ENCODE data around the gene NLK.

NLK gene

GRCh38 chr17:28100251-28100650, 57.8 kb downstream of the NLK start:
- no peak for TF ChIP-seq CTCF (IDR thresholded peaks at IDR 0.05; ENCODE audit: extremely low read depth, insufficient read depth, missing control alignments)
- DNase-seq (ENCODE audit: low spot score): no peak
- in situ Hi-C loops (cut with MboI; ENCODE audit: low pct_unique_long_range_greater_than_20kb, low sequenced_read_pairs, unreplicated experiment): no loop called here

- in situ Hi-C loops (cut with MboI; ENCODE audit: low pct_unique_long_range_greater_than_20kb, low sequenced_read_pairs, unreplicated experiment): no loop called here
- DNase-seq (ENCODE audit: low spot score): no peak
- TF ChIP-seq CTCF (IDR thresholded peaks at IDR 0.05; ENCODE audit: extremely low read depth, insufficient read depth, missing control alignments): no peak
Observed at GRCh38 chr17:28100936-28101335, 58.5 kb downstream of the NLK start.

- DNase-seq (ENCODE audit: low spot score): no peak
- no peak for TF ChIP-seq CTCF (IDR thresholded peaks at IDR 0.05; ENCODE audit: extremely low read depth, insufficient read depth, missing control alignments)
- in situ Hi-C loops (cut with MboI; ENCODE audit: low pct_unique_long_range_greater_than_20kb, low sequenced_read_pairs, unreplicated experiment): no loop called here
Observed at GRCh38 chr17:28101919-28102318, 59.4 kb downstream of the NLK start.

- in situ Hi-C loops (cut with MboI; ENCODE audit: low pct_unique_long_range_greater_than_20kb, low sequenced_read_pairs, unreplicated experiment): no loop called here
- TF ChIP-seq CTCF (IDR thresholded peaks at IDR 0.05; ENCODE audit: extremely low read depth, insufficient read depth, missing control alignments): no peak
- DNase-seq (ENCODE audit: low spot score): no peak
Observed at GRCh38 chr17:28105501-28105900, 63.0 kb downstream of the NLK start.

- in situ Hi-C loops (cut with MboI; ENCODE audit: low pct_unique_long_range_greater_than_20kb, low sequenced_read_pairs, unreplicated experiment): no loop called here
- no peak for TF ChIP-seq CTCF (IDR thresholded peaks at IDR 0.05; ENCODE audit: extremely low read depth, insufficient read depth, missing control alignments)
- no peak for DNase-seq (ENCODE audit: low spot score)
Observed at GRCh38 chr17:28110184-28110583, 67.7 kb downstream of the NLK start.

- in situ Hi-C loops (cut with MboI; ENCODE audit: low pct_unique_long_range_greater_than_20kb, low sequenced_read_pairs, unreplicated experiment): no loop called here
- no peak for DNase-seq (ENCODE audit: low spot score)
- TF ChIP-seq CTCF (IDR thresholded peaks at IDR 0.05; ENCODE audit: extremely low read depth, insufficient read depth, missing control alignments): no peak
Observed at GRCh38 chr17:28112181-28112580, 69.7 kb downstream of the NLK start.

- DNase-seq (ENCODE audit: low spot score): no peak
- TF ChIP-seq CTCF (IDR thresholded peaks at IDR 0.05; ENCODE audit: extremely low read depth, insufficient read depth, missing control alignments): no peak
- in situ Hi-C loops (cut with MboI; ENCODE audit: low pct_unique_long_range_greater_than_20kb, low sequenced_read_pairs, unreplicated experiment): no loop called here
Observed at GRCh38 chr17:28112606-28113005, 70.1 kb downstream of the NLK start.
